ENCODE results near the gene GLIS1. TPM values are rescaled to one million over a fixed set of nuclear protein-coding genes. Genes with fewer than 3 reads are reported as not detected.

GLIS1 gene
- total and polyA plus RNA-seq, 2 of the 8 experiments (the other 6 are each of a cell fraction or from before 2014, with no cell fraction given), result 0.15 to 0.22 TPM

DNA sequence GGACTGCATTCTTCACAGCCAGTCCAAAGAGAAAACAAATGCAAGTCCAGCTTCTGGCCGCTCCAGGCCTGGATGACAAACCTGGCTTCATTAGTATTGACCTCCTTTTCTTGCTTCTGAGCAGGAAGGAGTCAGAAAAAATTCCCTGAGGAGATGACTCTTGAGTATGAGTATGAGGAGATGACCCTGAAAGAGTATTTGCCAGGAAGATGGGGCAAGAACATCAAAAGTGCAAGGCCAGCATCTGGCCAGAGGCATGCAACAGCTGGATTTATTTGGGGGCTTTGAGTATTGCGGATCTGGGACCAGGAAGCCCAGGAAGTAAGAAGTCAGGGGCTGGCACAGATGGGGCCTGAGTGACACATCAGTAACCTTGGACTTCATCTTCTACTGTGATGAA, 113.9 kb downstream of the GLIS1 start (continued):
- no peak for TF ChIP-seq CHD7 (IDR thresholded peaks at IDR 0.05; ENCODE audit: insufficient replicate concordance, low read length)
- TF ChIP-seq EP300 (IDR thresholded peaks at IDR 0.05; ENCODE audit: borderline replicate concordance in 1 of 2, low read depth in 2 of 2, low read length in 2 of 2), result no peak

All from H1 (cell line).